Cardiac fibroblast (primary cell): ENCODE data around the gene ARID1B.

Source experiments
- DNase-seq, 2 donors: peaks; one replicate each; pipeline versions ENCODE4 v3.0.0 to v3.0.0-alpha.2; 2010; ENCODE audit warnings: low read depth in 2 of 2
- H3K4me3 ChIP-seq, 2 donors: replicated peaks in 1 of 2; 1 replicate in 1 of 2; 2 replicates in 1 of 2; pipeline ENCODE4 v1.5.1; 2011; ENCODE audit warnings: low read depth in 2 of 2, low read length in 2 of 2, mild to moderate bottlenecking in 2 of 2, moderate library complexity in 1 of 2
- TF ChIP-seq, protein P1 (sequence below): IDR thresholded peaks from one replicate; pipeline ENCODE4 v1.5.1; 2011; ENCODE audit warnings: low read depth, mild to moderate bottlenecking, low read length, inconsistent platforms

ARID1B gene

DNA sequence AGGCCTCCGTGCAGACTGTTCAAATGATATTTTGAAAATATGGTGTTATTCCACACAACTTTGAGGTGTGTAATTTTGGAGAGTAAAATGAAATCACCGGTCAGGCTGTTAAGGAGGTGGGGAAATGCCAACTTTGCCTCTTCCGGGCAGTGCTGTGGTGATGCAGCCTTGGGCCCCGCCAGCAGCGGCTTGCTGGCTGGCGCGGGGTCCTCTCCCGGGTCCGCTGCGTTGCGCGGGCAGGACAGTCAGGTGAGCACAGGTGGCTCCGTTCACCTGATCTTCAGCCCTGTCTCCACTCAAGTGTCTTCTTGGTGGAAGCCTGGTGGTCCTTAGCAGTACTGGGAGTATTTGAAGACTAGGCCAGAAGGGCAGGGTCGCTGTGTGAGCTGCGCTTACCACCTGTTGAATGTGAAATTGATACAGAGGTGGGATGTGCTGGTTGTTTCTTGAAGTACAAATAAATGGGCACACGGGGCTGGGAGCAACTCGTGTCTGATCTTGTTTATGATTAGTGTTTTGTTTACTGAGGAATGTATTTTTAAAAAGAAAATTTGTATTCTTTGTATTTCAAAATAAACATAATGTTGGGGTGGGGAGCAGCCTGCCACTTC lies 184.2 kb downstream of the ARID1B start:
- no peak overlapping the region for H3K4me3 ChIP-seq
- no peak for DNase-seq
- TF ChIP-seq, protein P1, sequence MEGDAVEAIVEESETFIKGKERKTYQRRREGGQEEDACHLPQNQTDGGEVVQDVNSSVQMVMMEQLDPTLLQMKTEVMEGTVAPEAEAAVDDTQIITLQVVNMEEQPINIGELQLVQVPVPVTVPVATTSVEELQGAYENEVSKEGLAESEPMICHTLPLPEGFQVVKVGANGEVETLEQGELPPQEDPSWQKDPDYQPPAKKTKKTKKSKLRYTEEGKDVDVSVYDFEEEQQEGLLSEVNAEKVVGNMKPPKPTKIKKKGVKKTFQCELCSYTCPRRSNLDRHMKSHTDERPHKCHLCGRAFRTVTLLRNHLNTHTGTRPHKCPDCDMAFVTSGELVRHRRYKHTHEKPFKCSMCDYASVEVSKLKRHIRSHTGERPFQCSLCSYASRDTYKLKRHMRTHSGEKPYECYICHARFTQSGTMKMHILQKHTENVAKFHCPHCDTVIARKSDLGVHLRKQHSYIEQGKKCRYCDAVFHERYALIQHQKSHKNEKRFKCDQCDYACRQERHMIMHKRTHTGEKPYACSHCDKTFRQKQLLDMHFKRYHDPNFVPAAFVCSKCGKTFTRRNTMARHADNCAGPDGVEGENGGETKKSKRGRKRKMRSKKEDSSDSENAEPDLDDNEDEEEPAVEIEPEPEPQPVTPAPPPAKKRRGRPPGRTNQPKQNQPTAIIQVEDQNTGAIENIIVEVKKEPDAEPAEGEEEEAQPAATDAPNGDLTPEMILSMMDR: no peak

DNA sequence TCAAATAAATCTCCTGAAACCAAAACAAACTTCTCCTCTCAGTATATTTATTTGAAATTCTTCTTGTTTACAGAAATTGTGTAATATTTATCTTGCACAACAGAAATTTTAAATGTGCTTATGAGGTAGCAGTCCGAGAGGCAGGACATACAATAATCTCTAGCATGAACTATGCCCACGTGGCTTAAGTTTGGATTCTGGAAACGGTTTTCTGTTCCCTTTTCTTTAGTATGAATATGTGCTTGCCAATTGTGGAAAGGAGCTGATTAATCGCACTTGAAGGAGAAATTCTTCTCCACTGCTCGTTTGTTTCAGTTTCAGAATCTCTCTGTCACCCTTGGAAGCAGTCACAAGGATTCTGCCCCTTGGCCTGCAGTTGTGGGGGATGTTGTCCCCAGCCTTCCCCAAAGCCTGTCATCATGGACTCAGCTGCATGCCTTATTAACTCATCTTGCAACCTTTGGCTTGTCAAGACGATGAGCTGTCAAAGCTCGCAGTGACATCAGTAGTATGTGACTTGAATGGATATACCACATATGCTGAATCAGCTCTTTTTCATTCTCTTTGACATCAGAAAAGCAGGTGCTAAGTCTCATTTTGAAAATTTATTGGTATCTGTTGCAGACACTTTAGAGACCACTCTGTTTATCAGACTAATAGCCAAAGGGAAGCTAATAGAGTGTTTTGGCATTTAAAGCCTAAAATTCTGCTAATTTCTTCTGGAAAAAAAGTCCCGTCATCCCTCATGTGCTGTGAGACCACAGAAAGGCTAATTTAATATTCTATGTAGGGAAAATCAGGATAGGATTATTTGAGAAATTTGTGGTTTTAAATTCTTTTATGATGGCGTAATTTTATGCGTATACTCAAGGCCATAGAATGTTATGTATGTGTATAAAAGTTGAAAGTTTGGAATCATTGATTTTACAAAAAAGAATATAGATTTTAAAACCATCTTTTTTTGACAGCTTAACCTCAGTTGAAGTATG lies 186.8 kb downstream of the ARID1B start:
- DNase-seq: peak; percentile 56 to 69
- TF ChIP-seq, protein P1: no peak
- peak overlapping the region in 1 of 2 donors; percentile 52 for H3K4me3 ChIP-seq

DNA sequence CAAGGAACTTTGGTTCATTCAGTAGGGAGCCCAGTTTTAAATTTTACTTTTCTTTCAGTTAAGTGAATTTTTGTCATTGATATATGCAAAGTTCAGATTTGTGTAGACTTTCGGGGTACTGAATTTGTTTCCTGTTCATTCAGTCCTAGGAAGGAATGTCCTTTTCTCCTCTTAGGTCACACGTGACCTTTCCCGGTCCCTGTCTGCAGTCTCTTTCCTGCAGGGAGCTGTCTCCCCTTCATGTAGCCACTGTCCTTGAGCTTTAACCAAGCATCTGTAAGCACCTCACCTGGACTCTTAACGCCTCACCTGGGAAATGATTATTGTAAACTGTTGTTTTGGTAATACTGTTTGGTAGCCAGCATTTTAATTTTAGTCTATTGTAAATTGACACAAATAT lies 190.7 kb downstream of the ARID1B start:
- no peak for DNase-seq
- TF ChIP-seq, protein P1: no peak
- no peak overlapping the region for H3K4me3 ChIP-seq

DNA sequence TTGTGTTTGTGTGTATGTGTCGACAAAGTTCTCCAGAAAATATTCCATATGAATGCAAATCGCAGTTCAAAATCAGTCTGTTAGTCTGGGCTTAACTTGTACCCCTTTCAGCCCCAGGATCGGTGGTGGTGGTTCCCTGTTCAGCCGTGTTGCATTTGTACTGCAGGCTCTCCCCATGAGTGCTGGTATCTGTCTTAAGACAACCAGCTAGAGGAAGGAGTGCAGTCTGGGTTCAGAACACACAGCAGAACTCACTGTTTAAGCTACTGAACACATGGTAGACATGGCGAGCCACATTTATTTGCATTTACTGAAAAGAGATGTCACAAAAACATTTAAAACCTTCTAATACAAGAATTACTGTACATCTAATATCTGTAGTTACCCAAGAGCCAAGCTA lies 192.1 kb downstream of the ARID1B start:
- no peak for DNase-seq
- TF ChIP-seq, protein P1: no peak
- no peak overlapping the region for H3K4me3 ChIP-seq

DNA sequence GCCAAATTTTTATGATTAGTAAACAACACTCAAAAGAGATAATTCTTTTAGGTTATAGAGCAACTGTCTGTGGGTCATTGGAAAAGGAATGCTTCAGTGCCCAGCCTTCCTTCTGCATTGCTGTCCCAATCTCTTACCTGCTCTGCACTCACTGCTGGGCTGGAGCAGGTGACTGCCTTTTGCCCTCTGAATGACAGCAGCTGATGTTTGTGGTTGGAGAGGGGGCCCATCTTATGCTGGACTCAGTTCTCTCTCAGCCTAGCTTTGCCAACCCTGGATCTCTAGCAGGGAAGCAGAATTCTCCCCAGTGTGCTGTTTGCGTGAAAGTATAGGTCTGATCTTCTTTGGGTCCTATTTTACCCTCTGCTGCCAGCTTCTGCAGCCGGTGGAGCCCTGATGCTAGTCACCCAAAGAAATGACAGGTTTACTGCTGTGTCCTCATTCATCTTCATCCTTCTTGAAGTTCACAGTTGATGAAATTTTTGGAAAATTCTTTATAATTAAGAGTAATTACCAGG lies 193.5 kb downstream of the ARID1B start:
- H3K4me3 ChIP-seq: no peak overlapping the region
- DNase-seq: no peak
- TF ChIP-seq, protein P1: no peak

DNA sequence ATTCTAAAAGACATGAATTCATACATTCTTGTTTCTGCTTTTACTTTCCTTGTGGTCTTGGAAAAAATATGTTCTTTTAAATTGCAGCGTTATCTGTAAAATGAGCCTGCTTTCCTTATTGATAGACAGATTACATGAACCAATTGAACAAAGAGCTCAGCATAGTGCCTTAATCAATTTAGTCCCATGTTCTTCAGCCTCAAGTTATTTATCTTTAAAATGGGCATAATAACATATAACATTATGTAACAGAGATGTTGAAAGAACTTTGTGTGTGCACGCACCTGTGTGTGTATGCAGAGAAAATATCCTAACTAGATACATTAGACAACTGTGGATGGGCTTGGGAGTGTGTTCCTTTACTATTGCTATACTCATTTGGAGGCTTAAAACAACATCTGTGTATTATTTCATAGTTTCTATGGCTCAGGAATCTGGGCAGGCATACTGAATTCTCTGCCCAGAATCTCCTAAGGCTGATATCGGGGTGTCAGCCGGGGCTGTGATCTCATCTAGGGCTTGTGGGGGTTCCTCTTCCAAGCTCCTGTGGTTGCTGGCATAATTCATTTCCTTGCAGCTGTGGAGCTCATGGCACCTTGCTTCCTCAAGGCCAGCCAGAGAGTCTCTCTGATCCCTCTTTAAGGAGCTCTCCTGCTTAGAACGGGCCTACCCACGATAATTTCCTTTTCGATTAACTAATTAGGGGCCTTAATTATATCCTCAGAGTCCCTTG lies 194.1 kb downstream of the ARID1B start:
- H3K4me3 ChIP-seq: no peak overlapping the region
- no peak for DNase-seq
- TF ChIP-seq, protein P1: no peak
